SK-N-MC (cell line): Measurements from ENCODE around the gene SLC5A5.

Experiments used
- DNase-seq: peaks from one replicate; pipeline ENCODE4 v3.0.0-alpha.2; 2011; ENCODE audit warnings: low read depth, low spot score
- H3K27ac ChIP-seq: fragments of 200-600 bp; sonication (generic); 2 replicates; pipeline ENCODE4 v1.5.1; 2016; ENCODE audit warnings: mixed run types
- H3K36me3 ChIP-seq: fragments of 200-600 bp; sonication (generic); 2 replicates; pipeline ENCODE4 v1.6.1; 2017; ENCODE audit warnings: antibody characterized with exemption, low read length, mixed read lengths; ENCODE audit not compliant: insufficient read depth
- H3K4me3 ChIP-seq: fragments of 200-600 bp; sonication (generic); 2 replicates; pipeline ENCODE4 v1.5.1; 2016
- H3K9ac ChIP-seq: fragments of 200-600 bp; sonication (generic); 2 replicates; pipeline ENCODE4 v1.8.0; 2017; ENCODE audit warnings: mixed run types, mixed read lengths; ENCODE audit not compliant: insufficient read length
- H3K9me3 ChIP-seq: fragments of 200-600 bp; sonication (generic); 2 replicates; pipeline ENCODE4 v1.6.1; 2017; ENCODE audit warnings: low read depth, mild to moderate bottlenecking, antibody characterized with exemption, low read length, moderate library complexity, mixed read lengths
- EZH2 ChIP-seq: fragments of 200-600 bp; sonication (generic); IDR thresholded peaks from one replicate; pipeline ENCODE4 v1.6.1; 2017; ENCODE audit warnings: antibody characterized with exemption
- FOXP2 ChIP-seq: optimal IDR thresholded peaks from 2 replicates; pipeline ENCODE3; 2011; ENCODE audit warnings: mild to moderate bottlenecking, moderate library complexity; ENCODE audit not compliant: insufficient read depth; ENCODE audit errors: extremely low read length, control extremely low read depth
- POLR2AphosphoS5 ChIP-seq: IDR thresholded peaks from 2 replicates; pipeline ENCODE4 v1.6.1; 2012; ENCODE audit warnings: mild to moderate bottlenecking, low read depth, low read length, borderline replicate concordance

SLC5A5 gene

GRCh38 chr19:17871878-17872250 lies at the start of gene SLC5A5:
TSS of gene SLC5A5 (plus strand) at chr19:17871945. CDS start at chr19:17872320, 375 bp downstream.
- no peak for TF ChIP-seq FOXP2
- Histone ChIP-seq H3K9me3 (no peaks in the 10 kb centered on the region), H3K27ac (no peak within 1 kb of the TSS), H3K4me3 (no peak within 1 kb of the TSS), H3K36me3 (no peaks in the 10 kb centered on the region), H3K9ac (no peak within 1 kb of the TSS)
- no peak for DNase-seq

DNA sequence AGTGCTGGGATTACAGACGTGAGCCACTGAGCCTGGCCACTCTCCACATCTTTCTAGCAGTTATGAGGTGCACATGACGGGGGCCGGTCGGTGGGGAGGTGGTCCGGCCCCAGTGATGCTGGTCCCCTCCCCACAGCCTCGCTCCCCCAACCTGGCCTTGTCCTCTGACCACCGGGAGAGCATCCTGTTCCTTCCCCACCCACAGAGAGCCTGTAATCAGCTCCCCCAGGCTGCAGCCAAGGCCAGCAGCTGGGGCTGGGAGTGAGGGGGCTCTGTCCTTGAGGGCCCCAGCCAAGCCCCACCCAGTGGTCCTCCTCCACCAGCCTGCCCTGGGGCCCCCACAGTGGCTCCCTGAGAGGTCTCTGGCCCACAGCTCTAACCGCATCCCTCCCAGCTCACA lies 47.4 kb upstream of the SLC5A5 start:
- Histone ChIP-seq H3K9me3 (no peaks in the 10 kb centered on the region), H3K27ac (no peak overlapping the region), H3K36me3 (no peaks in the 10 kb centered on the region), H3K9ac (no peak overlapping the region), H3K4me3 (no peak overlapping the region)
- TF ChIP-seq POLR2AphosphoS5, result no peak
- no peak for TF ChIP-seq EZH2
- TF ChIP-seq FOXP2, result no peak
- no peak for DNase-seq

- H3K9ac ChIP-seq, result no peak overlapping the region
- no peak overlapping the region for H3K27ac ChIP-seq
- TF ChIP-seq POLR2AphosphoS5, result no peak
- no peak for TF ChIP-seq FOXP2
- TF ChIP-seq EZH2, result no peak
- H3K36me3 ChIP-seq, result no peaks in the 10 kb centered on the region
- H3K9me3 ChIP-seq, result no peaks in the 10 kb centered on the region
- DNase-seq, result no peak
- no peak overlapping the region for H3K4me3 ChIP-seq
Observed at GRCh38 chr19:17826508-17827056, 45.2 kb upstream of the SLC5A5 start.

GRCh38 chr19:17829855-17830566 lies 41.7 kb upstream of the SLC5A5 start:
- H3K36me3 ChIP-seq, result no peaks in the 10 kb centered on the region
- H3K27ac ChIP-seq, result no peak overlapping the region
- H3K4me3 ChIP-seq, result no peak overlapping the region
- TF ChIP-seq POLR2AphosphoS5, result no peak
- TF ChIP-seq FOXP2, result no peak
- no peak for TF ChIP-seq EZH2
- H3K9me3 ChIP-seq, result no peaks in the 10 kb centered on the region
- no peak for DNase-seq
- no peak overlapping the region for H3K9ac ChIP-seq

- Histone ChIP-seq H3K9ac (no peak overlapping the region), H3K9me3 (no peaks in the 10 kb centered on the region), H3K36me3 (no peaks in the 10 kb centered on the region), H3K4me3 (no peak overlapping the region), H3K27ac (no peak overlapping the region)
- no peak for DNase-seq
- TF ChIP-seq FOXP2, result no peak
- no peak for TF ChIP-seq POLR2AphosphoS5
- no peak for TF ChIP-seq EZH2
Observed at GRCh38 chr19:17830567-17831418, 41.0 kb upstream of the SLC5A5 start.

DNA sequence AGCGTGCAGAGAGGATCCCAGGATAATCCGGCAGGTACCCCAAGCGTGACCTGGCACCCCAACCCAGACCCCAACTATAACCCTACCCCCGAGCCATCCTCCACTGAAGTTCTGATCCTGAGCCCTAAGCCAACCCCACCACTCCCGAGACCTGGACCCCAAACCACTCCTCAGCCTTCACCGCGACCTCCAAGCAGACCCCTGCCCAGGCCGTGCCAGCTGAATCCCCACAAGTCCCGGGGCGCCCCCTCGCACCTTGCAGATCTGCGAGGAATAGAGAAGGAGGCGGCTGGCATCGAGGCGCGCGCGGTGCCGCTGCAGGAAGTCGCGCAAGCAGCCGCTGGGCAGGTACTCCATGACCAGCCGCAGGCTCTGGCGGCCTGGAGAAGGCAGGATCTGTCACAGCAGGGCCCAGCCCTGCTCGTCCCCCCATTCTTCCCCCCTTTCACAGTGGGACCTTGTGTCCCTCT lies 40.3 kb upstream of the SLC5A5 start:
- H3K9me3 ChIP-seq, result no peaks in the 10 kb centered on the region
- H3K27ac ChIP-seq, result no peak overlapping the region
- no peak overlapping the region for H3K9ac ChIP-seq
- DNase-seq, result no peak
- H3K36me3 ChIP-seq, result no peaks in the 10 kb centered on the region
- TF ChIP-seq EZH2 (no peak), POLR2AphosphoS5 (no peak), FOXP2 (no peak)
- no peak overlapping the region for H3K4me3 ChIP-seq

GRCh38 chr19:17832443-17833208 lies 39.1 kb upstream of the SLC5A5 start:
- Histone ChIP-seq H3K9ac (no peak overlapping the region), H3K27ac (no peak overlapping the region), H3K4me3 (no peak overlapping the region), H3K36me3 (no peaks in the 10 kb centered on the region), H3K9me3 (no peaks in the 10 kb centered on the region)
- DNase-seq, result no peak
- TF ChIP-seq FOXP2, result no peak

DNA sequence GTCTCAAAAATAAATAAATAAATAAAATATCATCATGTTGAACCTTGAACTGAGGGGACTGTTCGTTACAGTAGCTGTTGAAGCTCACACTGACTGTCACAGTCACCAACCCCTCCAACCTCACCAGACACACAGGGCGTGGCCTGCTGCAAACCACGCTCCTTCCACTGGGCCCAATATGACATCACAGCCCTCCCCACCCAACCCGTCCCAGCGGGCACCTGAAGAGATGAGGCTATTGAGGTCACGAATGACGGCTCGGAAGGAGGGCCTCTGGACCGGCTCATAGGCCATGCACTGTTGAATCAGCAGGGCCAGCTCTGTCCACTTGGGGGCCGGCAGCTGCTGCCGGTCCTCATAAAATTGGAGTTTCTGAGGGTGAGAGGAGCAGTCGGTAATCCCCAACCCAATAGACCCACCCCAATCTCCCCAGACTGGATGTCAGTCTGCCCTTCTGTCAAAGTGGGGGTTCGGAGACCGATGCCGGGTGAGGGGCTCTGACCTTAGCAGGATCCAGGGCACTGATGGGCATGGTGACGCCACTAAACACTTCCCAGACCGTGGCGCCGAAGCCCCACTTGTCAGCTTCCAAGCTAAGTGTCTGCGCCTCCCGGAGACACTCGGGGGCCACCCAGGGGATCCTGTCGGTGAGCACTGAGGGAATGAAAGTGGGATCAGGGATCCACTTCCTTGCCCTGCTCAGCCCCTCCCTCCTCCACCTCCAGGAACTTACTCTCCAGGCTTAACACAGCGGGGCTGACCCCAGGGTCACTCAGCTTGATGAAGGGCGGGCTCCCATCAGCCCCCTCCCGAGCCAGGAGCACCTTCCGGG lies 37.2 kb upstream of the SLC5A5 start:
- TF ChIP-seq FOXP2, result no peak
- TF ChIP-seq EZH2, result no peak
- no peak for TF ChIP-seq POLR2AphosphoS5
- Histone ChIP-seq H3K27ac (no peak overlapping the region), H3K9me3 (no peaks in the 10 kb centered on the region), H3K36me3 (no peaks in the 10 kb centered on the region), H3K4me3 (no peak overlapping the region), H3K9ac (no peak overlapping the region)
- DNase-seq, result no peak
